ENCODE data around the gene GRIK2.

Gene GRIK2

GRCh38 chr6:101400326-101401135 lies 7.0 kb downstream of the GRIK2 start:
- DNase-seq (ENCODE audit: low read depth in 1 of 2, low spot score in 1 of 2): no peak

- DNase-seq (ENCODE audit: low read depth in 1 of 2, low spot score in 1 of 2): no peak
Observed at GRCh38 chr6:101401171-101401570, 7.7 kb downstream of the GRIK2 start.

GRCh38 chr6:101401792-101402621 lies 8.5 kb downstream of the GRIK2 start:
- no peak for DNase-seq (ENCODE audit: low read depth in 1 of 2, low spot score in 1 of 2)

- DNase-seq (ENCODE audit: low read depth in 1 of 2, low spot score in 1 of 2): no peak
Observed at GRCh38 chr6:101402622-101403031, 9.1 kb downstream of the GRIK2 start.

- DNase-seq (ENCODE audit: low read depth in 1 of 2, low spot score in 1 of 2): no peak
Observed at GRCh38 chr6:101403216-101403945, 9.9 kb downstream of the GRIK2 start.

- DNase-seq (ENCODE audit: low read depth in 1 of 2, low spot score in 1 of 2): no peak
Observed at GRCh38 chr6:101404775-101405174, 11.3 kb downstream of the GRIK2 start.

GRCh38 chr6:101413773-101414172 lies 20.3 kb downstream of the GRIK2 start:
- no peak for DNase-seq (ENCODE audit: low read depth in 1 of 2, low spot score in 1 of 2)

- no peak for DNase-seq (ENCODE audit: low read depth in 1 of 2, low spot score in 1 of 2)
Observed at GRCh38 chr6:101417900-101418299, 24.4 kb downstream of the GRIK2 start.

- no peak for DNase-seq (ENCODE audit: low read depth in 1 of 2, low spot score in 1 of 2)
Observed at GRCh38 chr6:101422251-101422650, 28.7 kb downstream of the GRIK2 start.

GRCh38 chr6:101422811-101423210 lies 29.3 kb downstream of the GRIK2 start:
- DNase-seq (ENCODE audit: low read depth in 1 of 2, low spot score in 1 of 2): no peak

- no peak for DNase-seq (ENCODE audit: low read depth in 1 of 2, low spot score in 1 of 2)
Observed at GRCh38 chr6:101429270-101429669, 35.8 kb downstream of the GRIK2 start.

- no peak for DNase-seq (ENCODE audit: low read depth in 1 of 2, low spot score in 1 of 2)
Observed at GRCh38 chr6:101429845-101430244, 36.3 kb downstream of the GRIK2 start.

GRCh38 chr6:101433141-101433540 lies 39.6 kb downstream of the GRIK2 start:
- no peak for DNase-seq (ENCODE audit: low read depth in 1 of 2, low spot score in 1 of 2)

GRCh38 chr6:101434601-101435000 lies 41.1 kb downstream of the GRIK2 start:
- no peak for DNase-seq (ENCODE audit: low read depth in 1 of 2, low spot score in 1 of 2)

- DNase-seq (ENCODE audit: low read depth in 1 of 2, low spot score in 1 of 2): no peak
Observed at GRCh38 chr6:101435038-101435437, 41.5 kb downstream of the GRIK2 start.

- DNase-seq (ENCODE audit: low read depth in 1 of 2, low spot score in 1 of 2): no peak
Observed at GRCh38 chr6:101439790-101440189, 46.3 kb downstream of the GRIK2 start.

- no peak for DNase-seq (ENCODE audit: low read depth in 1 of 2, low spot score in 1 of 2)
Observed at GRCh38 chr6:101443315-101443714, 49.8 kb downstream of the GRIK2 start.

GRCh38 chr6:101444717-101445116 lies 51.2 kb downstream of the GRIK2 start:
- no peak for DNase-seq (ENCODE audit: low read depth in 1 of 2, low spot score in 1 of 2)

GRCh38 chr6:101445527-101445926 lies 52.0 kb downstream of the GRIK2 start:
- no peak for DNase-seq (ENCODE audit: low read depth in 1 of 2, low spot score in 1 of 2)

- no peak for DNase-seq (ENCODE audit: low read depth in 1 of 2, low spot score in 1 of 2)
Observed at GRCh38 chr6:101450901-101451300, 57.4 kb downstream of the GRIK2 start.

- no peak for DNase-seq (ENCODE audit: low read depth in 1 of 2, low spot score in 1 of 2)
Observed at GRCh38 chr6:101451981-101452380, 58.5 kb downstream of the GRIK2 start.

- DNase-seq (ENCODE audit: low read depth in 1 of 2, low spot score in 1 of 2): no peak
Observed at GRCh38 chr6:101453221-101453620, 59.7 kb downstream of the GRIK2 start.
